Peyer's patch (tissue), 4 donors: ENCODE results near the gene FMNL2.

Source experiments
- CTCF ChIP-seq, 6 experiments: fragments of 450-650 bp in 4 of 6; fragments of 200-600 bp in 2 of 6; sonication (generic) in 1 of 6; IDR thresholded peaks; one replicate each; pipeline ENCODE4 v1.5.1; 2017 to 2019; ENCODE audit warnings: antibody characterized with exemption in 6 of 6, mild to moderate bottlenecking in 3 of 6, moderate library complexity in 1 of 6
- POLR2A ChIP-seq, 2 donors: fragments of 450-650 bp; IDR thresholded peaks; one replicate each; pipeline ENCODE4 v1.5.1; 2017; ENCODE audit warnings: antibody characterized with exemption in 2 of 2, mild to moderate bottlenecking in 2 of 2, moderate library complexity in 2 of 2

- TF ChIP-seq POLR2A (IDR thresholded peaks at IDR 0.05) (no peak), CTCF (IDR thresholded peaks at IDR 0.05) (no peak)
Observed at GRCh38 chr2:152620985-152621384, 286.0 kb downstream of the FMNL2 start.
